SK-N-SH treated with all-trans-retinoic acid at 6 μM for 48 hours (cell line): ENCODE measurements around the gene PTOV1.

Source experiments
- ATAC-seq: fragments of 200-7000 bp; cut with Tn5 transposase; 3 replicates; pipeline ENCODE4 v1.9.1; 2020; ENCODE audit warnings: mild to moderate bottlenecking, moderate library complexity
- ARNTL ChIP-seq: fragments of 450-650 bp; formaldehyde crosslinking; IDR thresholded peaks from 2 replicates; pipeline ENCODE4 v1.5.0; 2020; ENCODE audit warnings: low read depth, mild to moderate bottlenecking, moderate library complexity, borderline replicate concordance
- BACH2 ChIP-seq: fragments of 250-450 bp; sonication (Bioruptor Pico); IDR thresholded peaks from 2 replicates; pipeline ENCODE4 v1.9.0; 2021; ENCODE audit warnings: mild to moderate bottlenecking, borderline replicate concordance
- CREB5 ChIP-seq: fragments of 250-450 bp; sonication (Bioruptor Pico); IDR thresholded peaks from 2 replicates; pipeline ENCODE4 v1.5.1; 2020; ENCODE audit warnings: low read depth, mild to moderate bottlenecking, moderate library complexity
- CSDC2 ChIP-seq: fragments of 250-450 bp; sonication (Bioruptor Pico); IDR thresholded peaks from 2 replicates; pipeline ENCODE4 v1.5.0; 2020; ENCODE audit warnings: mild to moderate bottlenecking, moderate library complexity
- CSRNP3 ChIP-seq: fragments of 250-450 bp; sonication (Bioruptor Pico); IDR thresholded peaks from 2 replicates; pipeline ENCODE4 v1.5.1; 2021; ENCODE audit warnings: mild to moderate bottlenecking, moderate library complexity
- ESRRG ChIP-seq: fragments of 250-450 bp; sonication (Bioruptor Pico); IDR thresholded peaks from 2 replicates; pipeline ENCODE4 v1.6.1; 2021; ENCODE audit warnings: mild to moderate bottlenecking
- GLIS3 ChIP-seq: fragments of 250-450 bp; sonication (Bioruptor Pico); IDR thresholded peaks from 2 replicates; pipeline ENCODE4 v1.5.0; 2020; ENCODE audit warnings: mild to moderate bottlenecking, moderate library complexity
- ISL1 ChIP-seq: fragments of 250-450 bp; sonication (Bioruptor Pico); IDR thresholded peaks from 2 replicates; pipeline ENCODE4 v2.1.2; 2022; ENCODE audit warnings: mild to moderate bottlenecking, moderate library complexity
- OSR1 ChIP-seq: fragments of 250-450 bp; sonication (Bioruptor Pico); IDR thresholded peaks from 2 replicates; pipeline ENCODE4 v1.8.0; 2022; ENCODE audit warnings: moderate library complexity, mild to moderate bottlenecking, inconsistent platforms
- PATZ1 ChIP-seq: fragments of 250-450 bp; sonication (Bioruptor Pico); IDR thresholded peaks from 2 replicates; pipeline ENCODE4 v1.8.0; 2020; ENCODE audit warnings: mild to moderate bottlenecking, moderate library complexity, borderline replicate concordance
- POU6F1 ChIP-seq: fragments of 250-450 bp; sonication (Bioruptor Pico); IDR thresholded peaks from 2 replicates; pipeline ENCODE4 v1.8.0; 2021; ENCODE audit warnings: low read depth, mild to moderate bottlenecking, moderate library complexity, borderline replicate concordance
- PPARA ChIP-seq: fragments of 250-450 bp; sonication (Bioruptor Pico); IDR thresholded peaks from 2 replicates; pipeline ENCODE4 v1.5.0; 2020; ENCODE audit warnings: mild to moderate bottlenecking, borderline replicate concordance
- RARB ChIP-seq: fragments of 250-450 bp; sonication (Bioruptor Pico); IDR thresholded peaks from 2 replicates; pipeline ENCODE4 v1.8.0; 2021; ENCODE audit warnings: mild to moderate bottlenecking, moderate library complexity
- SNAI2 ChIP-seq: fragments of 250-450 bp; sonication (Bioruptor Pico); IDR thresholded peaks from 2 replicates; pipeline ENCODE4 v1.5.0; 2020; ENCODE audit warnings: mild to moderate bottlenecking, moderate library complexity
- TCF4 ChIP-seq: fragments of 250-450 bp; sonication (Bioruptor Pico); IDR thresholded peaks from 2 replicates; pipeline ENCODE4 v1.8.0; 2021; ENCODE audit warnings: mild to moderate bottlenecking, moderate library complexity, borderline replicate concordance
- TOX ChIP-seq: fragments of 250-450 bp; sonication (Bioruptor Pico); IDR thresholded peaks from 2 replicates; pipeline ENCODE4 v1.8.0; 2021; ENCODE audit warnings: mild to moderate bottlenecking, moderate library complexity, borderline replicate concordance
- ZC3H10 ChIP-seq: fragments of 250-450 bp; sonication (Bioruptor Pico); IDR thresholded peaks from 2 replicates; pipeline ENCODE4 v1.5.1; 2021; ENCODE audit warnings: mild to moderate bottlenecking, moderate library complexity
- ZFP3 ChIP-seq: fragments of 250-450 bp; sonication (Bioruptor Pico); IDR thresholded peaks from 2 replicates; pipeline ENCODE4 v1.5.0; 2020; ENCODE audit warnings: mild to moderate bottlenecking, moderate library complexity
- ZFP30 ChIP-seq: fragments of 450-650 bp; formaldehyde crosslinking; IDR thresholded peaks from 2 replicates; pipeline ENCODE4 v1.5.0; 2022; ENCODE audit warnings: mild to moderate bottlenecking, moderate library complexity
- ZNF565 ChIP-seq: fragments of 450-650 bp; formaldehyde crosslinking; conservative IDR thresholded peaks from 2 replicates; pipeline ENCODE4 v1.5.0; 2020; ENCODE audit warnings: low read depth, mild to moderate bottlenecking, moderate library complexity
- ZNF70 ChIP-seq: fragments of 450-650 bp; formaldehyde crosslinking; IDR thresholded peaks from 2 replicates; pipeline ENCODE4 v1.5.0; 2020; ENCODE audit warnings: mild to moderate bottlenecking, moderate library complexity
- ZNF8 ChIP-seq: fragments of 450-650 bp; formaldehyde crosslinking; IDR thresholded peaks from 2 replicates; pipeline ENCODE4 v1.5.0; 2020; ENCODE audit warnings: mild to moderate bottlenecking, moderate library complexity

PTOV1 gene

GRCh38 chr19:49861541-49862378 is 10.8 kb downstream of the PTOV1 start:
- ATAC-seq, result no peak
- TF ChIP-seq ZNF70 (CRISPR knock-in tag), result no peak
- TF ChIP-seq PATZ1, result no peak
- no peak for TF ChIP-seq GLIS3 (CRISPR knock-in tag)
- TF ChIP-seq TCF4 (CRISPR knock-in tag), result no peak
- no peak for TF ChIP-seq CREB5 (CRISPR knock-in tag)
- no peak for TF ChIP-seq CSDC2 (CRISPR knock-in tag)
- TF ChIP-seq CSRNP3, result no peak
- TF ChIP-seq BACH2, result no peak
- TF ChIP-seq ZC3H10, result no peak
- no peak for TF ChIP-seq ZFP30 (CRISPR knock-in tag)
- TF ChIP-seq ISL1, result no peak
- no peak for TF ChIP-seq ZFP3 (CRISPR knock-in tag)

- TF ChIP-seq RARB (CRISPR knock-in tag) (no peak), ZNF8 (CRISPR knock-in tag) (no peak), PPARA (CRISPR knock-in tag) (no peak), BACH2 (no peak), ISL1 (no peak), ARNTL (CRISPR knock-in tag) (no peak), ZFP30 (CRISPR knock-in tag) (no peak), OSR1 (CRISPR knock-in tag) (no peak), CSDC2 (CRISPR knock-in tag) (no peak), POU6F1 (CRISPR knock-in tag) (no peak), TCF4 (CRISPR knock-in tag) (no peak), TOX (CRISPR knock-in tag) (no peak), ESRRG (CRISPR knock-in tag) (no peak), ZNF565 (no peak), SNAI2 (CRISPR knock-in tag) (no peak)
- no peak for ATAC-seq
Observed at GRCh38 chr19:49862391-49863253, 11.7 kb downstream of the PTOV1 start.

GRCh38 chr19:49863254-49863934 is 12.4 kb downstream of the PTOV1 start:
- ATAC-seq, result no peak

More at GRCh38 chr19:49863254-49863934, 12.4 kb downstream of the PTOV1 start:
- TF ChIP-seq CSRNP3, result no peak
- TF ChIP-seq ZFP30 (CRISPR knock-in tag), result no peak
- no peak for TF ChIP-seq ARNTL (CRISPR knock-in tag)
- no peak for TF ChIP-seq PATZ1
- TF ChIP-seq TOX (CRISPR knock-in tag), result no peak
- TF ChIP-seq BACH2, result no peak
- TF ChIP-seq TCF4 (CRISPR knock-in tag), result no peak
- no peak for TF ChIP-seq OSR1 (CRISPR knock-in tag)
- TF ChIP-seq CSDC2 (CRISPR knock-in tag), result no peak
- TF ChIP-seq ESRRG (CRISPR knock-in tag), result no peak
- TF ChIP-seq ISL1, result no peak
- TF ChIP-seq, all 23 proteins: peak for 0
